IMR-90 (cell line): Measurements from ENCODE around the gene TSTD2.

Experiments
- CEBPB ChIP-seq: IDR thresholded peaks from 2 replicates; pipeline ENCODE4 v1.6.1; 2012; ENCODE audit warnings: low read depth, low read length, improper control_type of control experiment
- CTCF ChIP-seq: conservative IDR thresholded peaks from 2 replicates; pipeline ENCODE4 v1.5.1; 2012; ENCODE audit warnings: mild to moderate bottlenecking, low read depth, low read length, improper control_type of control experiment
- FOS ChIP-seq: fragments of 150-350 bp; IDR thresholded peaks from 2 replicates; pipeline ENCODE4 v1.6.1; 2016; ENCODE audit warnings: low read depth, low read length
- MXI1 ChIP-seq: IDR thresholded peaks from 2 replicates; pipeline ENCODE4 v1.6.1; 2012; ENCODE audit warnings: low read depth, mild to moderate bottlenecking, low read length, moderate library complexity, borderline replicate concordance
- NFE2L2 ChIP-seq: fragments of 150-350 bp; IDR thresholded peaks from 2 replicates; pipeline ENCODE4 v1.6.1; 2016; ENCODE audit warnings: low read depth, mild to moderate bottlenecking, low read length
- POLR2A ChIP-seq: IDR thresholded peaks from 2 replicates; pipeline ENCODE4 v1.6.1; 2012; ENCODE audit warnings: mild to moderate bottlenecking, low read depth, low read length
- RAD21 ChIP-seq: IDR thresholded peaks from 2 replicates; pipeline ENCODE4 v1.6.1; 2012; ENCODE audit warnings: low read length, improper control_type of control experiment
- RFX5 ChIP-seq: IDR thresholded peaks from 2 replicates; pipeline ENCODE4 v1.8.0; 2012; ENCODE audit warnings: low read depth, mild to moderate bottlenecking, low read length, moderate library complexity
- SMC3 ChIP-seq: fragments of 150-350 bp; IDR thresholded peaks from 2 replicates; pipeline ENCODE4 v1.6.1; 2016; ENCODE audit warnings: low read depth, mild to moderate bottlenecking, antibody characterized with exemption, low read length, moderate library complexity
- USF2 ChIP-seq: fragments of 150-350 bp; IDR thresholded peaks from 2 replicates; pipeline ENCODE4 v1.6.1; 2017; ENCODE audit warnings: mild to moderate bottlenecking, antibody characterized with exemption, low read length, low read depth

GRCh38 chr9:97573482-97574073 lies 59.6 kb downstream of the TSTD2 start:
- TF ChIP-seq CTCF = no peak
- no peak for TF ChIP-seq RAD21
- TF ChIP-seq USF2 = no peak
- no peak for TF ChIP-seq RFX5
- no peak for TF ChIP-seq POLR2A
- no peak for TF ChIP-seq MXI1
- TF ChIP-seq NFE2L2 = no peak
- TF ChIP-seq FOS = no peak
- TF ChIP-seq CEBPB = no peak
- no peak for TF ChIP-seq SMC3
